T-helper 2 cell treated with Interferon-gamma antibody and Interleukin-4, amounts not matched to agents 100 ng/mL and 5 ng/mL, for 36 hours (primary cell): Measurements from ENCODE around the gene MAP4K3. TPM values are rescaled to one million over a fixed set of nuclear protein-coding genes. Genes with fewer than 3 reads are reported as not detected.

Source experiments
- intact Hi-C: fragments of 100-400 bp; cut with micrococcal nuclease; formaldehyde crosslinking; loops from one replicate; pipeline ENCODE4 v1.15.1; 2023
- total RNA-seq: library from RNA; stranded (reverse); gene quantifications from 2 replicates; pipeline ENCODE4 v1.2.3, GENCODE V29; 2022

Gene MAP4K3
- total RNA-seq = 9.3 and 12.5 TPM in 2 replicates

DNA sequence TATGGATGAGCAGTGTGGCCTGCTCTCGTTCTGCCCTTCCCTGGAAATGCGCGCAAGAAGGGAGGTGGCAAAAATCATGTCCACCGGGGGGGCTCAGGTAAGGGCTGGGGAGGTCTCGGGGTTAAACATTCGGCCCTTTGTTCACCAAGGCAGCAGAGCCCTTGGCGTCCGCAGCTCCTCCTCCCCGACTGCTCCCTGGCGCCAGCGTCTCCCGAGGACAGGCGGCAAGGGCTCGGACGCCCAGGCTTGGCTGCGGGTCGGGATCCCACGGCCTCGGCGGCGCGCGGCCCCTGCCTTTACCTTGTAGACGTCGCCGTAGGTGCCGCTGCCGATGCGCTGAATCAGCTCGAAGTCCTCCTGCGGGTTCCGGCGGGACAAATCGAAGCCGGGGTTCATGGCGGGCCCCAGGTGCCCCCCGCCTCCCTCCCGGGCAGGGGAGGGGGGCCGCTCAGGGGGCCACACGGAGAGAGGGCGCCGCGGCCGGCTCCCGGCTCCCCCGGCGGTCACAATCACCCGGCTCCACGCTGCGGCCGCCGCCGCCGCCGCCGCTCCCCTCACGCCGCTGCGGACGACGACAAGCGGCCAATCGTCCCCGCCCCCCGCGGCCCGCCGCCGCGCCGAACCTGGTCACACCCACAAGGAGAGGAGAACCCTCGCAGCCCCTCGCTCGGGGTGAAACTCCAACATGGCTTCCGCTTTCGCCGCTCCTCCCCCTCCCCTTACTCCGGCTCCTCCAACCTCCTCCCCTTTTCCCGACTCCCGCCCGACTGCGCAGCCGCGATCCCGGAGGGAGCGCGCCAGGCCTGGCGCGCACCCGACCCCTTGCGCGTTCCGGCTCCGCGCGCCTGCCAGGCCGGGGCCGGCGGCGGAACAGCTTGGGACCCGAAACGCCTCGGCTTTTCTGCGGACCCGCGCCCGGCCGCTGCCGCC, at the start of gene MAP4K3:
TSS of gene MAP4K3 (minus strand) at position 694 of the 930 bp plus-strand sequence. CDS start at position 396, 298 bp downstream.
- intact Hi-C loops = loop anchor here (1.0 to 10.0 kb wide), 2 partner anchors 55 to 1062 kb away; partner anchors contain the start of gene ATL2

DNA sequence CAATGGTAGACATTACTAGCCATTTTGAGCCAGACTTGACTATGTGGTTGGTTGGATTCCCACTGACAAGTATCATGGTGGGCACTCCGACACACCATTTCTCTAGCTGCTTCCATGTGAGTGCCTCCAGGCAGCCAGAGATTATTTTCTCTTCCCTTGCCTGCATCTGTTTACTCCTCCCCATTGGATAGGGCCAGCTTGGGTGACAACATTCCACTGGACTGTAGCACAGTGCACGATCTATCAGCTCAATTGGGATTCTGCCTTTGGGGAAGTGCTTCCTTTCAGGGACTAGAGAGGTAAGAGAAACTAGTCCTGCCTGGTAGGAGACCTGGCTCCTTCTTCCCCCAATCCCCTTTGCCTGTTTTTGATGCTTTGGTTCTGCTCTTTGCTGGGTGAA, 49.0 kb upstream of the MAP4K3 start:
- intact Hi-C loops = no loop called here

DNA sequence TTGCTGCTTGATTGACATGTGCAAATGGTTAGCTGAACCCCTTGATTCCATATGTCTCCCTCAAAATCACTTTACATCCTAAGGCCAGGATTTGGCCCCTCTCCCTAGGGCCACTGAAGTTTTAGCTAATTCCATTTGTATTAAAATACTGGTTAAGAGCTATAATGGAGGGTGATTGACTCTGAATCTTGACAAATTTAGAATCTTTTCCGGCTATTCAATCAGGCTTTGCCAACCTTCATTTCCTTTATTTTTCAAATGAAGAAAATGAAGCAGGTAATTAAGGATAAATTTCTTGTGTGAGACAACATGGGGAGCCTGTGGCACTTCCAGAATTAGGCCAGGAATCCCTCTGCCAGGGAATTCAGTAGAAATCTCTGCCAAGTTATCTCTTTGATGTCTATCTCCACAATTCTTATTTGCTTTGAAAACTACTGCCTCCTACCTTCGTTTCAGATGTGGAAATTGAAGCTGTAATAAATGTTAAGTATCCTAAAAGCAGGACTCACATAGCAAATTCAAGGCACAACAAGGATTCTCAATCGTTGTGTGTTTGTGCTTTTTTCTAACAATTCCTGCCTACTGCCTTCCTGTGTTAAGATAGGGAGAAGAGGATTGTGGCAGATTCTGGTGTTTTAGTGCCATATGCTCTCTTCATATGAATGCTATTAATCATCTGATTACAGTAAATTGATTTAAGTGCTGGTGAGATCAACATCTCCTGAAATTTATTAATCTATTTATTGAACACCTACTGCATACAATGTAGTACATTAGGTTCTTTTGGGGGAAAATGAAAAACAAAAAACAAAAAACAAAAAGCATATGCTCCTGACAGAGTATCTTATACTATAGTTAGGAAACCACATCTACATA, 47.8 kb upstream of the MAP4K3 start:
- intact Hi-C loops = no loop called here

GRCh38 chr2:39484206-39484605, 47.1 kb upstream of the MAP4K3 start:
- intact Hi-C loops = no loop called here

DNA sequence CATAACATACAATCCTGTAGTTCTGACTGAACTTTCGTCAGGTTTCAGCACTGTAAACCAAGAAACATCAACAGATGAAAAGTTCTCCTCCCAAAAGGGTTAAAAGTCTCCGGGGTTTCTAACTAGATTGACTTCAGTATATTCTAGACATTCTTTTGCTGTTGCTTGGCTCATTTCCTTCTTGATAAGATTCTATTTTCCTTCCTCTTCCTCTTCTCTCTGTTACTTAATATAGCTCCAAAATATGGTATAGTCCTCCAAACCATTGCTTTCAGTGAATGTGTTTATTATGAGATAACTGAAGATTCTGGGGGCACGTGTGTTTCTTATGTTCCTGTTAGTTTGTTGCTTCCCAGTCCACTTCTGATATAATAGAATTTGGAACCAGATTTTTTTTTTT, 46.4 kb upstream of the MAP4K3 start:
- intact Hi-C loops = no loop called here

DNA sequence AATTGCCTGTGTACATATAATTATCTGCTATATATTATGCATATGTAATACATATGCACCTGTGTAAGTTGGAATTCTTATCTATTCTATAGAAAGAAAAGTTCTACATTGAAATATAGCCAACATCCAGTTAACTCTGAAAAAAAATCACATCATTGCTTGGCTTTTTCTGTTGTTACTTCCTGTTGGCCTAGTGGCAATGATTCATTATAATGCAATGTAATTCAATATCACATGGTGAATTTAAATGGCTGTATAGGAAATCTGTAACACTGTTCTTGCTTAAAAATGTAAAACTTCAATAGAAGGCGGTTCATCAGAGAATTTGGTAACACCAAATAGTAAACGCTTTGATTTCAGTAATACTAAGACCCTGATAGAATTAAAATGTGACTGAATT, 44.5 kb upstream of the MAP4K3 start:
- intact Hi-C loops = no loop called here

DNA sequence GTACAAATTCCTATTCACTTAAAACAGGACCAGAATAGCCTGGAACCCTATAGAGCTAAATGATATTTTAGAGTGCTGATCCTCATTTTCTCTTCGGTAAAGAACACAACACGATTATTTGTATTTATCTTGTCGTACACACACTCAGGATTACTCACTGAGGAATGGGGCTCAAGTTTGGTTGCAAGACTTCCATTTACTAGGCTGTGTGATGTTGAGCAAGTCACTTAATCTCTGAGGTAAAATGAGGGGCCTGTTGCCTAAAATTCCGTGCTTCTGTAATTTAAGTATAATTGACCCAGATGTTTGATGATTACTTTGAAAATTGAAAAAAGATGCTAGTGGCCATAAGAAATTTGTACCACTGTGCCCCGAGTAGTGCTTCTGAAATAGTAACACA, 42.6 kb upstream of the MAP4K3 start:
- intact Hi-C loops = no loop called here

GRCh38 chr2:39479053-39479670, 42.1 kb upstream of the MAP4K3 start:
- intact Hi-C loops = no loop called here

GRCh38 chr2:39476524-39476923, 39.4 kb upstream of the MAP4K3 start:
- intact Hi-C loops = no loop called here

GRCh38 chr2:39475006-39475405, 37.9 kb upstream of the MAP4K3 start:
- intact Hi-C loops = no loop called here

DNA sequence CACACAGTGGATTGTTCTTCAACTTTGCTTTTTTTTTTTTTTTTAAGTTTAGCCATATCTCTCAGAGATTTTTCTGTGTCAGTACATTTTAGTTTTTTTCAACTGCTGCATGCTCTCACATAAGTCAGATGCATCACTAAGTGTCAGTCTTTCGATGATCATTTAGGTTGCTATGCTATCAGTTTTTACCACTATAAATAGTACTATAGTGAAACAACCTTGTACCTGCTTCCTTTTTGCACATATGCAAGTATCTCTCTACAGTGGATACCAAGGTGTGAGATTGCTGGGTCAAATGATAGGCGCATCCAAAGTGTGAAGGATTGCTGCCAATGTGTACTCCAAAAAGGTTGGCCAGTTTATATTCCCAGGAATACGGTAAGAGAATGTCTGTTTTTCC, 33.5 kb upstream of the MAP4K3 start:
- intact Hi-C loops = no loop called here

- intact Hi-C loops = no loop called here
These were observed 32.7 kb upstream of the MAP4K3 start for GRCh38 chr2:39469807-39470206.

- intact Hi-C loops = no loop called here
These were observed 31.7 kb upstream of the MAP4K3 start for GRCh38 chr2:39468579-39469451.

DNA sequence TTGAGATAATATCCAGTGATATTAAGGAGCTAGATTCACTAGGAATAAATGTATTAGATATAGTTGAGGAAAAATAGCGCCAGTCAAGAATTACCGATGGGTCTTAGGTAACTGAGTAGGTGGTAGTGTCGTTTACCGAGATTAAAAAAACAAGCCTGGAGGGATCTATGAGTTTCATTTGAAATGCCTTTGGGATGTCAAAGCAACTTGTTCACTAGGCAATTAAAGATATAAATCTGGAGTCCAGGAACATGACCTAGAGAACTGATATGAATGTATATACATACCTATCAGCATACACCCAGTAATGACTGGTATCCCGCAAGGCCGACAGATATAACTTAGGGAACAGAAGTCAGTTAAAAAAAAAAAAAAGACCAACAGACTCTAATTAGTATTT, 29.2 kb upstream of the MAP4K3 start:
- intact Hi-C loops = no loop called here

DNA sequence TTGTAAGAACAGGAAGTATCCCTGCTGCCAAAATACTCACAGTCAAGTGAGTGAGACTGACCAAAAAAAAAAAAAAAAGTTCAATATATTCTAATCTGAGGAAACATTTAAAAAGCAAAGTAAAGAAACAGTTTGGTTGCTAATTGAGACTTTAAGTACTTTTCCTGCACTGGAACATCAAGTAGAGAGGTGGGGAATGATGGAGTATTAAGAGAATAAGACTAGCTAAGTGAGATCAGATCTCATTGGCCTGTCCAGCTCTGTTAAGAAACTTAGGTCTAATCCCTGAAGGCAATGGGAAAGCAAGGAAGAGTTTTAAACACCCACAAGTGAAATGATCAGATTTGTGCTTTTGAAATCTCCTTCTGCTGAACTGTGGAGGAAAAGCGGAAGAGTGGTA, 27.8 kb upstream of the MAP4K3 start:
- intact Hi-C loops = no loop called here

GRCh38 chr2:39455826-39456225, 18.7 kb upstream of the MAP4K3 start:
- intact Hi-C loops = no loop called here

DNA sequence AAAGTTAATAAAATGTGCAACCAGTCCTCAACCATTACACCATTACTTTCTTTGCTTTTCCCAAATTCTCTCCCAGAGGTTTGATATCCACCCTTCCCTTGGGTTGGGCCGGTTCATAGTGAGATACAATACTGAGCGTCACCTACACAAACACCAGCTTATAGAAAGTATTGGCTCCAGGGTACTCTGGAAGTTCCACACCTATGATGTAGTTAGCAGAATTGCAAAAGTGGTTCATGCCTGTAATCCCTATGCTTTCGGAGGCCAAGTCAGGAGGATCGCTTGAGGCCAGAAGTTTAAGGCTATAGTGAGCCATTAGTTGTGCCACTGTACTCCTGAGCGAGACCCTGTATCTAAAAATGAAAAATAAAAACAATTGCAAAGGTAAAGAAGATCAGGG, 15.3 kb upstream of the MAP4K3 start:
- intact Hi-C loops = no loop called here

DNA sequence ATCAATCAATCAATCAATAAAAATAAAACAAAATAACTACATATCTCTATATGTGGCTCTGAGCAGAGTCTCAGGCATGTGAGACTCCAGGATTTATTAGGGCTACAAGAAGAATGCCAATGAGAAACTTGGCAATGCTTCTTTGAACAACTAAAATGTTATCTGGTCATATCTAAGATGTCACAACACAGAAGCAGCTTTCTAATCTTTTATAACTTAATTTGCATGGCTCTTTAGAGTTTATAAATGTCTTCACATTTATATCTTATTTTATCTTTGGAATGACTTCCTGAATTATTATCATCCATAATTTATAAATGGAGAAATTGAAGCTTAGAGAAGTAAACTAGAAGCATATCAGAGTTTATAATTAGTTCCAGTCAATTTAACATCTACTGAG, 14.9 kb upstream of the MAP4K3 start:
- intact Hi-C loops = no loop called here

- intact Hi-C loops = no loop called here
These were observed 11.1 kb upstream of the MAP4K3 start for GRCh38 chr2:39448169-39448502.

GRCh38 chr2:39447266-39448168, 10.4 kb upstream of the MAP4K3 start:
- intact Hi-C loops = no loop called here
